Fibroblast of skin of back (primary cell): ENCODE results near the gene FCER1A. TPM values are rescaled to one million over a fixed set of nuclear protein-coding genes. Genes with fewer than 3 reads are reported as not detected.
"Not testable (repeated sequence)": the region's sequence is repeated elsewhere in the genome, so short reads cannot be mapped to it uniquely, and the experiment has no call there.

ENCODE experiments used
- DNase-seq: peaks from one replicate; pipeline ENCODE4 v3.0.0-alpha.2; 2013
- polyA plus RNA-seq, 2 experiments: library from polyadenylated mRNA; unstranded; fragments of 120-200 nt; gene quantifications; one replicate each; pipeline ENCODE4 v1.2.1, GENCODE V29; 2013; ENCODE audit not compliant: insufficient read length in 2 of 2

The FCER1A gene
- not detected for polyA plus RNA-seq (2013, experiment 1 of 2; ENCODE audit: insufficient read length)
- polyA plus RNA-seq (2013, experiment 2 of 2; ENCODE audit: insufficient read length): not detected

- no peak for DNase-seq
Observed at GRCh38 chr1:159302095-159302494, at the start of gene FCER1A. FCER1A (plus strand) TSS chr1:159302336; CDS start chr1:159302365, 29 bp downstream.

DNA sequence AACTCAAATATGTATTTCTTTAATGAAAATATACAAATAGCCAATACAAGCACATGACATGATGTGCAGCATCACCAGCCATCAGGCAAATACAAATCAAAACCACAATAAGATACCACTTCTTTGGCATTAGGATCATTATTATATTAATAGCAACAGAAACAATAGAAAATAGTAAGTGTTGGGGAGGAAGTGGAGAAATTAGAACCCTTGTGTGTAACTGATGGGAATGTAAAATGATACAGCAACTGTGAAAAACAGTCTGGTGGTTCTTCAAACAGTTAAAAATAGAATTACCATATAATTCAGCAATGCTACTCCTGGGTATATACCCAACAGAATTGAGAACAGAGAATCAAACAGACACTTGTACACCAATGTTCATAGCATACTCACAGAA, 40.8 kb upstream of the FCER1A start:
- DNase-seq: no peak

- DNase-seq: no peak
Observed at GRCh38 chr1:159261721-159262494, 40.2 kb upstream of the FCER1A start.

GRCh38 chr1:159266832-159267231, 35.3 kb upstream of the FCER1A start:
- DNase-seq: no peak

- DNase-seq: no peak
Observed at GRCh38 chr1:159274631-159275030, 27.5 kb upstream of the FCER1A start.

GRCh38 chr1:159275891-159276290, 26.2 kb upstream of the FCER1A start:
- no peak for DNase-seq

GRCh38 chr1:159279773-159280172, 22.4 kb upstream of the FCER1A start:
- no peak for DNase-seq

DNA sequence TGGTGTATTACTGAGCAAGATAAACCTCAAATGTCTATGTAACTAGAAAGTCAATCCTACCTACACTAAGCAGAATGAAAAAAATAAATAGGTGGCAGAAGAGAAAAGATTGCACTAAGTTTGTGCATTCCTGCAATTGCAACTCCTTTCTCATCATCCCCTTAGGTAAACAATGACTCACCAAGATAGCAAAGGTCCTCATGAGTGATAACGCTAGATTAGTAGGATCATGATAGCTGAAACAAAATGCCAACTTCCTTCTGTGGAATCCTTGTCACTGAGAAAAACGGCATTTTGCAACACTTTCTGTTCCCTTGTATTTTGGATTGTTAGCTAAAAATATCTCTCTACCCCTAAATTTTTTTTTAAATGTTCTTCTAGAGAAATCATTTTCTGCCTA, 20.0 kb upstream of the FCER1A start:
- no peak for DNase-seq

- no peak for DNase-seq
Observed at GRCh38 chr1:159289060-159289459, 13.1 kb upstream of the FCER1A start.

- DNase-seq: no peak
Observed at GRCh38 chr1:159291424-159291823, 10.7 kb upstream of the FCER1A start.

GRCh38 chr1:159296706-159297375, 5.3 kb upstream of the FCER1A start:
- no peak for DNase-seq

GRCh38 chr1:159300146-159300545, 2.0 kb upstream of the FCER1A start:
- no peak for DNase-seq

- no peak for DNase-seq
Observed at GRCh38 chr1:159307346-159308020, 5.3 kb downstream of the FCER1A start.

DNA sequence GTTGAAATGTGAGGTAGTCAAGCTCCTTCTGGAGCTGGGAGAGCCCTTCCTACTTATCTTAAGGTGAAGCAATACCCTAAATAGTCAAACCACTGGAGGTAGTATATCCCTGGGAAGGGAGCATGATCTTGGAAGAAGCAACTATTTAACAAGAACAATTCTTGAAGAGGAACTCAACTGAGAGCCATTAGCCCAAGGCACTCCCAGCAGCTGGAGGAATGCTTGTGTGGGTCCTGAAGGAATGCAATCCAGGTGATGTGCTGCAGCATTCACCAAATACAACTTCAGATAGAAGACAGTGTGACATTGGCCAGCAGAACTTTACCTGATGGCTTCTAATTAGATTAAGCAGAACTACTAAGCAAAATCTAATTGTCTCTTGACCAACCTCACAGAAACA, 9.5 kb downstream of the FCER1A start:
- no peak for DNase-seq

DNA sequence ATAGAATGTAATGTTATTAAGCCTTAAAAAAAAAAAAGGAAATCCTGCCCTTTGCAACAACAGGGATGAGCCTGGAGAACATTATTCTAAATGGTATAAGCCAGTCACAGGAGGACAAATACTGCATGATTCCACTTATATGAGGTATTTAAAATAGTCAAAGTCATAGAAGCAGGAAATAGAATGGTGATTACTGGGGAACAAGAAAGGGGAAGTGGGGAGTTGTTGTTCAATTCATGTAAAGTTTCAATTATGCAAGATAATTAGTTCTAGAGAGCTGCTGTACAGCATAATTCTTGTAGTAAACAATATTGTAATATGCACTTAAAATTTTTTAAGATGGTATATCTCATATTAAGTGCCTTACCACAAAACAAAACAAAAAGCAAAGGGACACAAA, 13.2 kb downstream of the FCER1A start:
- no peak for DNase-seq

DNA sequence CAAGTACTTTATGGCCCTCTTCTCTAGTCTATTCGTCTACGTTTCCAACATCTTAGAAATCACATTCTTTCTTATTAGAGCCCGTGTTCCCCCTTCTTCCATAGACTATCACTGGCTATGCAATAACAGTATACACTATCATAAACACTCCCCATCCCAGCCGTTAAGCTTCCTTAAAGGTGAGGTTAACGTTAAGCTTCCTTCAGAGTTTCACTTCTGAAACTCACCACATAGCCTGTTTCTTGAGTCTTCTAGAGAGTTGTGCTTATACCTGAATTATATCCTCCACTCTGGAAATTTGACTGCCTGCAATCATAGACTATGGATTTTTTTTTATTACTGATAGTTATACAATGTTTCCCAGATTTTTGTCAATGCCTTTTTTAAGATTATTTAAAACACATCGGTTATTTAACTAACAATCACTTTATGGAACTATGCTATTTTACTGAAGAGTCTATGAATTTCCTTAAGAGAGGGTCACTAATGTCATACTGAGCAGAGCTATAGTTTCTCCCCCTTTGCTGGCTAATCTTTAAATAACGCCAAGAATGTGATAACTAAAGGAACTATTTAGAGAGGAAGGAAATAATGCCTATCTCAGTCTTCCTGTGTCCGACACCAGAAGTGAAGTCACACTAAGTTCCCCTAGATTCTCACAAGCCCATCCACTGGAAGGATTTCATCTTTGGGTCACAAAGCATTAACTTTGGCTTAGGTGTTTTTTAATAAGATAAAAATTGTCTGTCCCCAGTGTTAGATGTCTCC, 16.8 kb downstream of the FCER1A start:
- no peak for DNase-seq

DNA sequence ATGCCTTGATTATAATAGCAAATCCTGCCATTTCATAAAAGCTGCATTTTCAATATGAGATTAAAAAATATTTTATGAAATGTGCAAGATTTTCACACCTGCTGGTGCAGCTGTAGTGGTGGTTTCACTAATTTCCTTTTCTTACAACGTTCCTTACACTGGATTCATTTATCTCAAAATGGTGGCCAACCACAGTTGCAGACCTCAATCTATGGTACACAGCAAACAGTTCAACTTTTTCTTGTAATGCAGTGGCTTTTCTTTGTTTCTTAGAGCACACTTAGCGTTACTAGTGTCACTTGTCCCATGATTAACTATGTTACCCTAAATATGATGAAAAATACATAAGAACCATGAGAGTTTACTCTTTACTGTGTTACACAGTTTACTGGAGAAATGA, 32.7 kb downstream of the FCER1A start:
- no peak for DNase-seq

DNA sequence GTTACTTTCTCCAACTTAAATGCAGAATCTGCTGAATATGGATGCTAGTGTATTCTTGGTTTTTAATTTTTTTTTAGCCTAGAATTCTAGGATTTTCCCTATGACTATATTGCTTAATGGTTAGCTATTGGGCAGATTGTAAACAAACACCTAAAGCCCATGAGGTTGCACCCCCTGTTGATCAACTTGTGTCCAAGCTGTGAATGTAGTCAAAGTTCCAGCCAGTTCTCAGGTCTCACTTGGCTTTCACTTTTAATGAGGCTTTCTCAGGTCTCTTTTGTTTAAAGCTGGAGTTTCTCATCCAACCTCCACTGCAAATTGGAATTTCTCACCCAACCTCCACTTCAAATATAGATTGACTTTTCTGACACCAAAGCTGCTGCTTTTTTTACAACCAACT, 35.9 kb downstream of the FCER1A start:
- DNase-seq: no peak

DNA sequence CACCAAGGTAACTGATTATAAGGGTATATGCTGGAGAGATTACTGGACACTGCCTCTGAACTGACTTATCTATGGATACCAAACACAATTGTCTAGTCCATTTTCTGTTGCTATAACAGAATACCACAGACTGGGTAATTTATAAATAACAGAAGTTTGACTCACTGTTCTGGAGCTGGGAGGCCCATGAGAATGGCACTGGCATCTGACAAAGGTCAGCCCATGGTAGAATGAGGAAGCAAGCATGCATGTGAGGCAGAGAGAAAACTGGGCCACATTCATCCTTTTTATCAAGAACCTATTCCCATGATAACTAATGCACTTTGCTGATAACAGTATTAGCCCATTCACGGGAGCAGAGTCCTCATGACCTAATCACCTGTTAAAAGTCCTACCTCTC, 37.4 kb downstream of the FCER1A start:
- peak; percentile 4 for DNase-seq

- DNase-seq: no peak
Observed at GRCh38 chr1:159341736-159342135, 39.6 kb downstream of the FCER1A start.

DNA sequence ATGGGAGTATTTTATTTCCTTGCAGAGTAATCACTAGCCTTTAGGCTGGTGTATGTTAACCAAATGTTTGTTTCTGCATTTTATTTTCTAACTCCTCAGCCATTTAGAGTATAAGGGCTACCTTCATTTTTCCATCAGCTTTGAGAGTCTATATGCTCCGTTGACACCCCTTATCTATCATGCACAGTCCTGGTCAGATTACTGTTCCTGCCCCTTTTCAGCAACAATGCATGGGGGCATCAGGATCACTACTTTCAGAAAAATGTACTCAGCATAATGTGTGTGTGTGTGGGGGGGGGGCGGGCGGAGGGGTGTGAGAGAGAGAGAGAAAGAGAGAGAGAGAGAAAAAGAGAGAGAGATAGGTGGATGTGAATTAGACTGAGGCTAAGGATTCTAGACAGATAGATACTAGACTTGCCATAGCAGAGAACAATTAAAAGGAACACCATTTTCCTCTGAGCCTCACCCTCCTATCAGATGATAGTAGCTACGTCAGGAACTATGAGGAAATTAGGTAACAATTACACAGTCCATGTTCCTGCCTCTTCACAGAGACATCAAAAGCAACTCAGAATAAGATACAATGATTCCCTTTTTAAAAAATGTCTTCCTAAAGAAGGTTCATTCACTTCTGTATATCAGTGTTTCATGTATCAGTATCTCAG, 40.8 kb downstream of the FCER1A start:
- no peak for DNase-seq

GRCh38 chr1:159349374-159349773, 47.2 kb downstream of the FCER1A start:
- DNase-seq: not testable (repeated sequence)
